ENCODE results near the gene NUDT22. TPM values are rescaled to one million over a fixed set of nuclear protein-coding genes. Genes with fewer than 3 reads are reported as not detected.

NUDT22 gene
- total RNA-seq, 1 donor from 2014 or later: 40.7 TPM

DNA sequence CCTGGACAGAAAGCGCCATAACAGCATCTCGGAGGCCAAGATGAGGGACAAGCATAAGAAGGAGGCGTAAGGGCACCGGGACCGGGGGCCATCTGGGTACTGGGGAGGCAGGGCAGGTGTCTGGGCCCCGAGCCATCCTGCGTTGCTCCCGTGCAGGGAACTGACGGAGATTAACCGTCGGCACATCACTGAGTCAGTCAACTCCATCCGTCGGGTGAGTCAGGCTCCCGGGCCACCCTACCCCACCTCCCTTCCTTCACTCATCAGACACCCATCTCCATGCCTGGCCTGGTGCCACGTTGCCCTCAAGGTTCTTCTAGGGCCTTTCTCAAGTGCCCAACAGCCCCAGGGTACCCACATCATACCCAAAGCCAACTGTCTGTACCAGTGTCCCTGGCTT lies 40.3 kb downstream of the NUDT22 start:
- Mint-ChIP-seq H3K27me3 (ENCODE audit: low read depth, unreplicated experiment) (no peaks in the 10 kb centered on the region), H3K4me3 (ENCODE audit: unreplicated experiment) (no peak overlapping the region), H3K9me3 (ENCODE audit: unreplicated experiment) (no peaks in the 10 kb centered on the region), H3K4me1 (ENCODE audit: low read depth, unreplicated experiment) (peaks cover 19% of the 10 kb centered on the region), H3K36me3 (ENCODE audit: low read depth, unreplicated experiment) (peaks cover 8% of the 10 kb centered on the region), H3K27ac (ENCODE audit: unreplicated experiment) (no peak overlapping the region)
- Histone ChIP-seq H3K4me1 (ENCODE audit: insufficient read depth, low read length) (peaks cover 37% of the 10 kb centered on the region), H3K9me3 (ENCODE audit: insufficient read depth, low read depth, low read length) (no peaks in the 10 kb centered on the region), H3K27me3 (ENCODE audit: insufficient read depth, low read length) (no peaks in the 10 kb centered on the region), H3K36me3 (ENCODE audit: insufficient read depth, low read length) (peaks cover 11% of the 10 kb centered on the region), H3K4me2 (ENCODE audit: low read length) (no peak overlapping the region), H2AFZ (ENCODE audit: low read depth, low read length) (no peak overlapping the region), H3K4me3 (ENCODE audit: insufficient read depth, low read depth, low read length) (no peak overlapping the region), H4K20me1 (ENCODE audit: insufficient read depth, low read length) (peaks cover 22% of the 10 kb centered on the region), H3K9ac (ENCODE audit: low read length) (no peak overlapping the region), H3K27ac (ENCODE audit: low read depth, low read length) (no peak overlapping the region), H3K79me2 (ENCODE audit: insufficient read depth, low read length) (no peaks in the 10 kb centered on the region)
- DNase-seq (ENCODE audit: low read depth) (no peak), FAIRE-seq (no peak)
- no peak for TF ChIP-seq CTCF (IDR thresholded peaks at IDR 0.05; ENCODE audit: insufficient read depth, low read depth, low read length)
- TF ChIP-seq EZH2 (IDR thresholded peaks at IDR 0.05; ENCODE audit: insufficient read depth, low read length): no peak

- Histone ChIP-seq H3K9me3 (ENCODE audit: insufficient read depth, low read depth, low read length) (no peaks in the 10 kb centered on the region), H3K4me1 (ENCODE audit: insufficient read depth, low read length) (peaks cover 44% of the 10 kb centered on the region), H3K79me2 (ENCODE audit: insufficient read depth, low read length) (peaks cover 3% of the 10 kb centered on the region), H2AFZ (ENCODE audit: low read depth, low read length) (no peak overlapping the region), H3K4me3 (ENCODE audit: insufficient read depth, low read depth, low read length) (no peak overlapping the region), H3K36me3 (ENCODE audit: insufficient read depth, low read length) (peaks cover 11% of the 10 kb centered on the region), H3K4me2 (ENCODE audit: low read length) (no peak overlapping the region), H3K27me3 (ENCODE audit: insufficient read depth, low read length) (no peaks in the 10 kb centered on the region), H3K9ac (ENCODE audit: low read length) (no peak overlapping the region), H3K27ac (ENCODE audit: low read depth, low read length) (no peak overlapping the region), H4K20me1 (ENCODE audit: insufficient read depth, low read length) (peaks cover 22% of the 10 kb centered on the region)
- no peak for DNase-seq (ENCODE audit: low read depth)
- H3K4me3 Mint-ChIP-seq (ENCODE audit: unreplicated experiment): no peak overlapping the region
- peaks cover 5% of the 10 kb centered on the region for H3K36me3 Mint-ChIP-seq (ENCODE audit: low read depth, unreplicated experiment)
- no peaks in the 10 kb centered on the region for H3K9me3 Mint-ChIP-seq (ENCODE audit: unreplicated experiment)
- H3K27me3 Mint-ChIP-seq (ENCODE audit: low read depth, unreplicated experiment): no peaks in the 10 kb centered on the region
- H3K27ac Mint-ChIP-seq (ENCODE audit: unreplicated experiment): peak overlapping the region; percentile 86
- H3K4me1 Mint-ChIP-seq (ENCODE audit: low read depth, unreplicated experiment): peaks cover 23% of the 10 kb centered on the region
- FAIRE-seq: no peak
- TF ChIP-seq CTCF (IDR thresholded peaks at IDR 0.05; ENCODE audit: insufficient read depth, low read depth, low read length) (no peak), EZH2 (IDR thresholded peaks at IDR 0.05; ENCODE audit: insufficient read depth, low read length) (no peak)
Measured at GRCh38 chr11:64267207-64267945, 41.3 kb downstream of the NUDT22 start.
